HepG2 (cell line): ENCODE measurements around the gene FAM174C. TPM values are rescaled to one million over a fixed set of nuclear protein-coding genes. Genes with fewer than 3 reads are reported as not detected.

Experiments used
- DNMT1 ChIP-seq: sonication (generic); formaldehyde crosslinking; IDR thresholded peaks from 2 replicates; pipeline ENCODE4 v1.5.1; 2020; ENCODE audit warnings: mild to moderate bottlenecking, missing genetic modification reagents
- HINFP ChIP-seq: sonication (generic); formaldehyde crosslinking; IDR thresholded peaks from 2 replicates; pipeline ENCODE4 v1.4.0; 2020; ENCODE audit warnings: low read depth, mild to moderate bottlenecking, missing genetic modification reagents
- HMG20B ChIP-seq: conservative IDR thresholded peaks from 2 replicates; pipeline ENCODE4 v1.6.1; 2016; ENCODE audit warnings: missing genetic modification reagents, missing compliant biosample characterization
- HMGXB3 ChIP-seq: sonication (generic); formaldehyde crosslinking; IDR thresholded peaks from 2 replicates; pipeline ENCODE4 v1.4.0; 2020; ENCODE audit warnings: missing genetic modification reagents, borderline replicate concordance
- KDM5A ChIP-seq: fragments of 200-600 bp; sonication (generic); IDR thresholded peaks from 2 replicates; pipeline ENCODE4 v1.7.0; 2018; ENCODE audit warnings: antibody characterized with exemption, mild to moderate bottlenecking, low read length, borderline replicate concordance
- U2AF1 ChIP-seq: fragments of 200-400 bp; formaldehyde crosslinking; optimal IDR thresholded peaks from 2 replicates; pipeline ENCODE3; 2017; ENCODE audit warnings: mild to moderate bottlenecking, low read depth, low read length
- ZBTB1 ChIP-seq: sonication (generic); formaldehyde crosslinking; IDR thresholded peaks from 2 replicates; pipeline ENCODE4 v1.4.0; 2020; ENCODE audit warnings: missing genetic modification reagents, borderline replicate concordance
- ZGPAT ChIP-seq: IDR thresholded peaks from 2 replicates; pipeline ENCODE4 v1.6.1; 2016; ENCODE audit warnings: mild to moderate bottlenecking
- ZNF234 ChIP-seq: sonication (generic); formaldehyde crosslinking; conservative IDR thresholded peaks from 2 replicates; pipeline ENCODE4 v1.5.1; 2020; ENCODE audit warnings: mild to moderate bottlenecking, missing genetic modification reagents
- ZNF251 ChIP-seq: sonication (generic); formaldehyde crosslinking; IDR thresholded peaks from 2 replicates; pipeline ENCODE4 v1.9.0; 2021; ENCODE audit warnings: mild to moderate bottlenecking, missing genetic modification reagents
- ZNF281 ChIP-seq: sonication (generic); formaldehyde crosslinking; IDR thresholded peaks from 2 replicates; pipeline ENCODE4 v1.4.0; 2020; ENCODE audit warnings: missing genetic modification reagents, borderline replicate concordance
- ZNF564 ChIP-seq: sonication (generic); formaldehyde crosslinking; IDR thresholded peaks from 2 replicates; pipeline ENCODE4 v1.8.1; 2023; ENCODE audit warnings: mild to moderate bottlenecking, missing genetic modification reagents
- ZNF577 ChIP-seq: sonication (generic); formaldehyde crosslinking; IDR thresholded peaks from 2 replicates; pipeline ENCODE4 v1.4.0; 2020; ENCODE audit warnings: mild to moderate bottlenecking, low read depth, missing genetic modification reagents, borderline replicate concordance
- ZNF616 ChIP-seq: sonication (generic); formaldehyde crosslinking; IDR thresholded peaks from 2 replicates; pipeline ENCODE4 v1.5.0; 2020; ENCODE audit warnings: low read depth, mild to moderate bottlenecking, missing genetic modification reagents
- ZNF83 ChIP-seq: sonication (generic); formaldehyde crosslinking; IDR thresholded peaks from 2 replicates; pipeline ENCODE4 v1.4.0; 2020; ENCODE audit warnings: missing genetic modification reagents, mild to moderate bottlenecking, borderline replicate concordance
- ZUFSP ChIP-seq: sonication (generic); formaldehyde crosslinking; IDR thresholded peaks from 2 replicates; pipeline ENCODE4 v1.9.0; 2021; ENCODE audit warnings: missing genetic modification reagents, mild to moderate bottlenecking, borderline replicate concordance
- polyA plus RNA-seq, 8 experiments: library from polyadenylated mRNA; depleted of rRNA in 3 of 8; stranded (reverse) in 7 of 8; unstranded in 1 of 8; fragments of >200 nt; fragmentation: Illumina TruSeq in 4 of 8; extraction: Trizol in 4 of 8; gene quantifications; 2 replicates each; pipeline versions ENCODE4 v1.2.1 to v1.2.3, GENCODE V29; 2011 to 2016; ENCODE audit warnings: low read depth in 4 of 8, missing spikeins in 1 of 8, mixed read lengths in 1 of 8; ENCODE audit not compliant: insufficient read depth in 1 of 8
- total RNA-seq, 5 experiments: library from RNA; depleted of rRNA; stranded (reverse); fragments of >200 nt; fragmentation: Illumina TruSeq; extraction: Trizol; gene quantifications; 2 replicates each; pipeline ENCODE4 v1.2.3, GENCODE V29; 2016; ENCODE audit warnings: low read depth in 1 of 5

FAM174C gene
- total and polyA plus RNA-seq, 2 of the 13 experiments (the other 11 are each of a cell fraction or from before 2014, with no cell fraction given): 19.5 to 31.3 TPM

GRCh38 chr19:1266916-1267476, 8.3 kb upstream of the FAM174C start (continued):
- TF ChIP-seq ZUFSP (CRISPR knock-in tag) (no peak), ZNF234 (CRISPR knock-in tag) (no peak), HMG20B (CRISPR knock-in tag) (no peak), ZNF83 (CRISPR knock-in tag) (no peak), ZNF577 (CRISPR knock-in tag) (no peak), ZNF616 (CRISPR knock-in tag) (peak; percentile 25; the same call in 1 of the 2 replicates), KDM5A (no peak), ZGPAT (no peak), ZNF251 (CRISPR knock-in tag) (no peak), HINFP (0 out of 2 replicates have a peak, but pooled peaks have one; percentile 59), ZBTB1 (no peak), ZNF281 (CRISPR knock-in tag) (peak; percentile 40; the same call in 1 of the 2 replicates), U2AF1 (no peak), ZNF564 (CRISPR knock-in tag) (no peak), HMGXB3 (no peak), DNMT1 (CRISPR knock-in tag) (0 out of 2 replicates have a peak, but pooled peaks have one; percentile 37)
